Fibroblast of villous mesenchyme (primary cell): ENCODE data around the gene SYTL1. TPM values are rescaled to one million over a fixed set of nuclear protein-coding genes. Genes with fewer than 3 reads are reported as not detected.
A peak's percentile ranks its signal among the peaks of the same experiment; 100 is the strongest.

Source experiments
- DNase-seq: peaks from one replicate; pipeline ENCODE4 v3.0.0-alpha.2; 2010; ENCODE audit warnings: low read depth
- H3K4me3 ChIP-seq: 2 replicates; pipeline ENCODE4 v1.5.1; 2011; ENCODE audit warnings: low read depth, mild to moderate bottlenecking, low read length
- CTCF ChIP-seq: IDR thresholded peaks from 2 replicates; pipeline ENCODE4 v1.5.1; 2012; ENCODE audit warnings: low read depth, mild to moderate bottlenecking, low read length; ENCODE audit not compliant: insufficient read depth
- total RNA-seq: library from RNA; depleted of rRNA; stranded (reverse); fragments of >200 nt; gene quantifications from 2 replicates; pipeline ENCODE4 v1.2.3, GENCODE V29; 2012

The SYTL1 gene
- total RNA-seq, 1 donor: under 0.01 TPM

GRCh38 chr1:27330786-27331185 is 11.0 kb upstream of the SYTL1 start:
- no peak for DNase-seq
- no peak for TF ChIP-seq CTCF
- H3K4me3 ChIP-seq: no peak overlapping the region

GRCh38 chr1:27331426-27331825 is 10.4 kb upstream of the SYTL1 start:
- no peak overlapping the region for H3K4me3 ChIP-seq
- no peak for TF ChIP-seq CTCF
- no peak for DNase-seq

GRCh38 chr1:27331922-27332321 is 9.9 kb upstream of the SYTL1 start:
- H3K4me3 ChIP-seq: no peak overlapping the region
- no peak for DNase-seq
- TF ChIP-seq CTCF: no peak

GRCh38 chr1:27332536-27333281 is 9.1 kb upstream of the SYTL1 start:
- peak; percentile 85 for TF ChIP-seq CTCF
- peak; percentile 30 for DNase-seq
- H3K4me3 ChIP-seq: no peak overlapping the region

GRCh38 chr1:27333717-27334279 is 8.0 kb upstream of the SYTL1 start:
- TF ChIP-seq CTCF: no peak

GRCh38 chr1:27335506-27336422 is 6.1 kb upstream of the SYTL1 start:
- no peak for TF ChIP-seq CTCF
- DNase-seq: no peak

More at GRCh38 chr1:27333717-27334279, 8.0 kb upstream of the SYTL1 start:
- DNase-seq: no peak
- H3K4me3 ChIP-seq: no peak overlapping the region

More at GRCh38 chr1:27335506-27336422, 6.1 kb upstream of the SYTL1 start:
- H3K4me3 ChIP-seq: no peak overlapping the region
